ENCODE measurements around the gene SUGCT.

Gene SUGCT

GRCh38 chr7:40418983-40419382 is 284.2 kb downstream of the SUGCT start:
- no peak for DNase-seq

DNA sequence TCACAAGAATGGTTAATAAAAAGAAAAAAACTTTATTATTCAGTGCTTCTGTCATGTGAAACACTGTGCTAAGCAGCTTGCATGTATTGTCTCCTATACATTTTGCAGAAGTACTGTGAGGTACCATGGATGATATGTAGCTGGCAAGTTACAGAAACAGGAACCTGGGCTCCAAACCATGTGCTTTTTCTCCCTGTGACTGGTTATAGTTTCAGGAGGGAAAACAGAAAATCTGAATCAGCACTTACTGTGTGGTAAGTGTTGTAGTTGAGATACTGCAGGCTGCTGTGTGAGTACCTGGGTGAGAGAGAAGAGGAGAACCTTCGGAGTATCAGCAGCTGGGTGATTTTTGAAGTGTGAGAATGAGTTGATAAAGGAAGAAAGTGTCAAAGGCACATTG is 285.0 kb downstream of the SUGCT start:
- no peak for DNase-seq

DNA sequence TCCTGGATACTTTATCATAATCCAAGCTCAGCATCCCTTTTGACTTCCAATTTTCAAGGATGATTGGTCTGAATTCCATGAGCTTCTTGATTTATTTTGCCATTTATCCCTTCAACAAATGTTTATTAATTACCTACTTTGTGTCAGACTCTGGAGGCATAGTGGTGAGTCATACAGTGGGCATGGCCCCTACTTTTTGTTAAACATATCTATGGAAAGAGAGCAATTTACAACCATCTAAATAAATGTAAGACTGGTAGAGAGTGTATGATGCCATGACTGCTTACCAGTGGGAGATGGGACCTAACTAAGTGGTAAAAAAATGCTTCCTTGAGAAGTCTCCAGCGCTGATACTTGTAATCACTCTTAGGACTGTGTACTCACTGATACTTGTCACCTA is 286.6 kb downstream of the SUGCT start:
- DNase-seq: no peak

GRCh38 chr7:40425696-40426095 is 290.9 kb downstream of the SUGCT start:
- DNase-seq: no peak

- no peak for DNase-seq
Observed at GRCh38 chr7:40428421-40428820, 293.6 kb downstream of the SUGCT start.

- no peak for DNase-seq
Observed at GRCh38 chr7:40429826-40430225, 295.0 kb downstream of the SUGCT start.

DNA sequence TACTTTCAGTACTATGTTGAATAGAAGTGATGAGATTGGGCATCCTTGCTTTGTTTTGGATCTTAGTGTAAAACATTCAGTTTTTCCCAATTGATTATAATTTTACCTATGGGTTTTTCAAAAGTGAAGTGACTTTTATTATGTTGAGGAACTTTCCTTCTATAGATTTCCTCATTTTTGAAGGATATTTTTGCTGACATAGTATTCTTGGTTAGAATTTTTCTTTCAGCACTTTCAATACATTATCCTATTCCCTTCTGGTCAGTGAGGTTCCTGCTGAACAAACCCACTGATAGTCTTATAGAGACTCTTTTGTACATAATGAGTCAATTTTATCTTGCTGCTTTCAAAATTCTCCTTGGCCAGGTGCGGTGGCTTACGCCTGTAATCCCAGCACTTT is 297.2 kb downstream of the SUGCT start:
- no peak for DNase-seq

DNA sequence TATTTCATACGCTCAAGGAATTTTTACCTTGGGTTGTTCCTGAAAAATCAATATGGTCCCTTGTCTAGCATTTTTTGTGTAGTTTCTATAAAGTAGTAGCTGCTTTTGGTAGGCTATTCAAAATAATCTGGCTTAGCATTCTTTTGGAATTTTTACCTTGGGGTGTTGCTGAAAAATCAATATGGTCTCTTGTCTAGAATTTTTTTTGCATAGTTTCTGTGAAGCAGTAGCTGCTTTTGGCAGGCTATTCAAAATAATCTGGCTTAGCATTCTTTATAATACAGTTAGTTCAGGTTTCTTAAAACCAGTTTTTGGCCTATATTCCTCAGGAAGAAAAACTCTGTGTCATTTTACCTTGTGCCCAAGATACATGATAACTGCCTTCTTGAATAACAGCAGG is 301.9 kb downstream of the SUGCT start:
- no peak for DNase-seq

- DNase-seq: no peak
Observed at GRCh38 chr7:40437498-40437897, 302.7 kb downstream of the SUGCT start.

GRCh38 chr7:40437936-40438634 is 303.3 kb downstream of the SUGCT start:
- no peak for DNase-seq

DNA sequence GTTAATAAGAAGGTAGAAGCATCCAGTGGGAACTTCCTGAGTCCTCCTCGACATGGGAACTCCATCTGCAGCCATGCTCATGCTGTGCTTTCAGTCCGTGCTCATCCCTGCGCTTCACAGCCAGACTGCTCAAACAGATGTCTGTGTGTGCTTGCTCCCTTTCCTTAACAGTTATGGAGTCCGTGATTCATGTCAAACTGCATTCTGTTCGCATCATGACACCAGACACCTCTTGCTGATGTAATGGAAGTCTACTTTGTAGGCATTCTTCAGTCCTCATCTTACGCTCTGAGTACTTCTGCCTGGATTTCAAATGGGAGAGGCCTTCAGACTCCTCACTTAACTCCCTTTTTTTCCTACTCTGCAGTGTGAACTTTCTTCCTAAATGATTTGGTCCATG is 304.9 kb downstream of the SUGCT start:
- DNase-seq: no peak

DNA sequence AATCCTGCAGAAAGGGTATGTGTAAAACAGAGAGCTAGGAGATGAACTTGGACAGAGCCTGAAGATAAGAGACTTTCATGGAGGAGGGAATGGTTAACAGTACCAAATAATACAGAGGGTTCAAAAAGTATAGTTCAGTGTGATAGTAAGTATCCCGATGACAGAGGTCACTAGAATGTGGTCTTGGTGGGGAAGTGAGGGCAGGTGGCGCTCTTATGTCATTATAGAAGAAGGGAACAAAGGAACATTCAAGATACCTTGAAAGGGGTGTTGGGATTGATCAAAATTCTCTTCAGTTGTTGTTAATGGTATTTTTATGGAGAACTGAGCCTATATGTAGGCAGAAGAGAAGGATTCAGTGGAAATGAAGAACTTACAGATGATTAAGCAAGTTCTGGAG is 312.5 kb downstream of the SUGCT start:
- no peak for DNase-seq

- no peak for DNase-seq
Observed at GRCh38 chr7:40455485-40455884, 320.7 kb downstream of the SUGCT start.

- DNase-seq: no peak
Observed at GRCh38 chr7:40457776-40458480, 323.1 kb downstream of the SUGCT start.

DNA sequence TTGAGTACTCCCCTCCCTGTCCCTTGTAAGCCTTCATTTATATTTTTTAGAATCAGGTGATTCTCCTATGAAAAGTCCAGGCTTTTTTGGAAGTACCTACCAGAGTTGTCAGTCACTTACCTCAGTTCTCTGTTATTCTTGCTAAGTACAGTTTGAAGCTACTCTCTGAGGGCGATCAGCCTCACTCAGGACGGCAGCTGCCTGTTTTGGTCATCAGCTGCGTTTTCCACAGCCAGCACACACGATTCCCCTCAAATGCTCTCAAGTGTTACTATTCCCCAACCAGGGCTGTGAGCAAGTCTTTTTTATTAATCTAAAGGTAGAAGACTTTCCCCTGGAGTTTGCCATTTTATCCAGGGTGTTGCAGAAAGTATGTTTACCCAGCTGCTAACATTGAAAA is 328.6 kb downstream of the SUGCT start:
- DNase-seq: no peak

GRCh38 chr7:40468891-40469864 is 334.4 kb downstream of the SUGCT start:
- no peak for DNase-seq

DNA sequence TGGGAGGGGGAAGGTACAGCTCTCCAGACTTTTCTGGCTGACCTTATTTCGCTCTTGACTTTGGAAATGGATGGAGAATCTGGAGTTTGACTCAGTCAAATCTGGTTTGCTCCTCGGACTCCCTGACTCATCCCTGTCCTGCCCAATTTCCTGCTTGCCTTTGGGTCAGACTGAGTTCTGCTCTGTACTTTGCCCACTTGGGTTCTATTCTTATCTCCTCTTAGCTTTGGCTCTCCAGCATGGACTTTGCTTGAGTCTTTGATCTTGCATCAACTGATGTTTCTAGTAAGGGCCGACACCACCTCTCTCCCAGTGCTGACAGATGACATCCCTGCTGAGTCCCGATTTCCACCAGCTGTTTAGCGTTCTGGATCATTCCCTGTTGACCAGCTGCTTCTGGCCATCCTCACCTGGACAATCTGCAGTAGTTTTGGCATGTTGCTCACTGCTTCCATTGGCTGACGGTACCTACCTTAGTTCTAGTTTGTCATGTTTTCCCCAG is 335.3 kb downstream of the SUGCT start:
- DNase-seq: no peak

DNA sequence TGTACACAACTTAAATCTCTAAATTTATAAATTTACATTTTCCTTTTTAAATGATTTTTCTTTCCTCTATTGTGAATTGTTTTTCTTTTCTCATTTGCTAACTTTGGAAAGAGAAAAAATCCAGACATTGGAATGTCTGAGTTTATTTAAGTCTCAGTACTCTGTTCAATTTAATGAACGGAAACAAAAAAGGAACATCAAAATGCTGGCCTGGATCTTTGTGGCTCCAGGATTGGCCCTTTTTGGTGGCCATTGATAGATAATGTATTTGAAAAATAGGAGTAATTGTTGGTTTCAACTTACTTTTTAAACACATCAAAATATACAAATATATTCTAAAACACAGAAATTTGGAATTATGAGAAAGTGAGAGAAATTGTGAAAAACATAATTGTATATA is 336.0 kb downstream of the SUGCT start:
- no peak for DNase-seq

DNA sequence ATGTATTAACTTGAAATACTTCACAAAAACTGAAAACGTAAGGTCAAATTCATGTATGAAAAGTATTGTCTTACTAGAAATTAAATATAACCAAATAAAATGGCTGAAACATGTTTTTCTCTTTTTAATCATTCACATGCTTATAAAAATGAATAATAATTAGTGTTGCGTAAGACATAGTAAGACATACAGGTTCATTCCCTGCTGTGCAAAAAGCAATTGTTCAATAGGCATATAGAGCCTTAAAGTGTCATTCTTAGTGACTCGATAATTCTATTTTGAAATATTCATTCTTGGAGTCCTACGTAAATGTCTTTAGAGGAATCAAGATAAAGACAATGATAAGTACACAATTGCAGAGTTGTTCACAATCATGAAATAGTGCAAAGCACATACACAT is 337.1 kb downstream of the SUGCT start:
- no peak for DNase-seq

DNA sequence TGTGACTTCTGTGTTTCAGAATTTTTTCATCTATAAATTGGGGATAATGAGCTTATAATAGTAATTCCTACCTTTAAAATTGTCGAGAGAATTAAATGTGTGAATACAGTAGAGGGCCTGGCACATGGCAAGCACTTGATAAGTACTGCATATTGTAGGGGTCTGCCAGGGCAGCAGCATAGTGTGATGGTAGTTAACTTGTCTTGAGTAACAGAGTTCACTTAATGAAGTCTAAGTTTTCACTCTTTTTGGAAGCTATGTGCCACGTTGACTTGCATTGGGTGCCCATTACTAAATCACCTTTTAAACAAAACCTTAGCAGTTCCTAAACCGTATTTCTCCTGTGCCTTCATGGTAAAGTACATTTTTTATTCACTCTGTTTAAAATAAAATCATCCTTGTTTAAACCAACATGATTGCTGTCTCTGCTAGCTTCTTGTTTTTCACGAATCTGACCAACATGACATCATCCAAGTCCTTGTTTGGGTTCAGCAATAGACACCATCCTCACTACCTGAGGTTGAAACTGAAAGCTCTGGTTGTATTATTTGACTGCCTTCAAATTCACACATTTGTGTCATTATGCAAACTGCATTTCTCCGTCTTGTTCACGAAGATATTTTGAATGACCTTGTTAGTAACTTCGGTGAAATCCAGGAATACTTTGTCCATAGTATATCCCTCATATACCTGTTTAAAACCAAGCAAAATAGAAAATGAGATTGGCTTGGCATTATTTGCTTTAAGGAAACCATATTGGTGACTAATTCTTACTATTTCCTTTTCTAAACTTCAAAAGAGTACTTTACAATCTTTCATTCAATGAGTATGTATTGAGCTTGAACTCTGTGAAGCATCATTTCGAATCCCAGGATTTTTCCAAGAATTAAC is 340.2 kb downstream of the SUGCT start:
- DNase-seq: no peak

DNA sequence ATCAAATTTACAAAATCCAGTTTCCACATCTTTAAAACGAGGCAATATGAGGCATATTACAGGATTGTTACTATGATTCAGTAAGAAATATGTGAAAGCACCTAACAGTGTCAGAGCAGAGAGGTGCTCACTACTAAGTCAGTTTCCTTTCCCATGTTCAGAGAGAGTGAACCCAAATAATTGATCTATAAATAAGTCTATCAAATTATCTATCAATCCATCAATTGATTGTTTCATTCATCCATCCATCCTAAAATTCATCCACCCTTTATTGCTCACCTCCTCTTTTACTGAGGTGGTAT is 340.8 kb downstream of the SUGCT start:
- DNase-seq: no peak

- DNase-seq: no peak
Observed at GRCh38 chr7:40477094-40477493, 342.3 kb downstream of the SUGCT start.

DNA sequence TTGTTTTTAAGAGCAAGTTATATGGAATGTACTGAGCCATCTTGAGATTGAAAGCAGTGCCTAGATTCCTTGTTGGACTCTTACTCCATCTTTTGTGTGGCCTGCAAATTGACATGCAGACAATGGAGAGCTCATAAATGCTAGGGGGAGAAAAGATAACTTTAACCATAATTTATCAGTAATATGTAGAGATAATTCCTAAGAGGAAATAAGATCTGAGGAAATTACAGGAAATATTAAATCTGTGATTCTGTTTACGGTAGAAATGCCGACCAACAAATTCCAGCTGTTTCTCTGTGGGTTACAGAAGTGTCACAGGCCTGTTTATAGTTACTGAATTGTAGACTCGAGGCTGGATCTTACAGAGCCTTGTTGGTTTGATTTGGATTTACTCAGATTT is 348.0 kb downstream of the SUGCT start:
- no peak for DNase-seq
